ENCODE data around the gene TMEM138. TPM values are rescaled to one million over a fixed set of nuclear protein-coding genes. Genes with fewer than 3 reads are reported as not detected.

The TMEM138 gene
- total RNA-seq, 1 experiment from 2014 or later = 46.3 TPM

- Histone ChIP-seq H3K36me3 (ENCODE audit: control insufficient read depth, insufficient read depth, low read length) (no peaks in the 10 kb centered on the region), H3K4me1 (peaks cover 13% of the 10 kb centered on the region), H3K4me3 (ENCODE audit: low read depth, low read length) (peak within 1 kb of the TSS; percentile 61), H3K27me3 (replicated peaks; ENCODE audit: control insufficient read depth, insufficient read depth, low read length) (no peaks in the 10 kb centered on the region), H3K9me3 (no peaks in the 10 kb centered on the region)
- TF ChIP-seq, protein P1, sequence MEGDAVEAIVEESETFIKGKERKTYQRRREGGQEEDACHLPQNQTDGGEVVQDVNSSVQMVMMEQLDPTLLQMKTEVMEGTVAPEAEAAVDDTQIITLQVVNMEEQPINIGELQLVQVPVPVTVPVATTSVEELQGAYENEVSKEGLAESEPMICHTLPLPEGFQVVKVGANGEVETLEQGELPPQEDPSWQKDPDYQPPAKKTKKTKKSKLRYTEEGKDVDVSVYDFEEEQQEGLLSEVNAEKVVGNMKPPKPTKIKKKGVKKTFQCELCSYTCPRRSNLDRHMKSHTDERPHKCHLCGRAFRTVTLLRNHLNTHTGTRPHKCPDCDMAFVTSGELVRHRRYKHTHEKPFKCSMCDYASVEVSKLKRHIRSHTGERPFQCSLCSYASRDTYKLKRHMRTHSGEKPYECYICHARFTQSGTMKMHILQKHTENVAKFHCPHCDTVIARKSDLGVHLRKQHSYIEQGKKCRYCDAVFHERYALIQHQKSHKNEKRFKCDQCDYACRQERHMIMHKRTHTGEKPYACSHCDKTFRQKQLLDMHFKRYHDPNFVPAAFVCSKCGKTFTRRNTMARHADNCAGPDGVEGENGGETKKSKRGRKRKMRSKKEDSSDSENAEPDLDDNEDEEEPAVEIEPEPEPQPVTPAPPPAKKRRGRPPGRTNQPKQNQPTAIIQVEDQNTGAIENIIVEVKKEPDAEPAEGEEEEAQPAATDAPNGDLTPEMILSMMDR (IDR thresholded peaks at IDR 0.05; ENCODE audit: insufficient read depth in 1 of 2, low read depth in 1 of 2, low read length in 1 of 2, severe bottlenecking in 1 of 2, unreplicated experiment in 1 of 2) = no peak
- peak; percentile 96 to 98 for DNase-seq
- ChIA-PET POLR2A (interaction anchor here (1.0 to 1.9 kb wide), 2 partner anchors 29 to 60 kb away, joined by 3 to 13 read pairs; partner anchors contain the start of genes CYB561A3, TMEM138 and TMEM216), CTCF (interaction anchor here (1.8 to 5.7 kb wide), 2 partner anchors 51 to 60 kb away, joined by 7 to 175 read pairs; partner anchors contain the start of gene TMEM216)
- Mint-ChIP-seq H3K4me1 (ENCODE audit: low read depth, unreplicated experiment) (peaks cover 17% of the 10 kb centered on the region), H3K27ac (ENCODE audit: unreplicated experiment) (peak within 1 kb of the TSS; percentile 98), H3K36me3 (ENCODE audit: insufficient read depth, unreplicated experiment) (peaks cover 48% of the 10 kb centered on the region), H3K4me3 (ENCODE audit: unreplicated experiment) (peak within 1 kb of the TSS; percentile 100), H3K27me3 (ENCODE audit: insufficient read depth, unreplicated experiment) (no peaks in the 10 kb centered on the region), H3K9me3 (ENCODE audit: unreplicated experiment) (no peaks in the 10 kb centered on the region)
- no TSS peak for BruUV-seq (replicated peaks)
- intact Hi-C loops (cut with micrococcal nuclease; ENCODE audit: unreplicated experiment) = loop anchor here (1.0 to 2.0 kb wide), 2 partner anchors 29 to 34 kb away; partner anchors contain the start of gene TMEM138
Measured at GRCh38 chr11:61332797-61333549, 29.2 kb upstream of the TMEM138 start, which contains the start of the genes DDB1 and TKFC. TSS of gene DDB1 (minus strand) at chr11:61333105. CDS start at chr11:61332968, 137 bp downstream. TSS of gene TKFC (plus strand) at chr11:61333228. CDS start at chr11:61334729, 1,501 bp downstream.

DNA sequence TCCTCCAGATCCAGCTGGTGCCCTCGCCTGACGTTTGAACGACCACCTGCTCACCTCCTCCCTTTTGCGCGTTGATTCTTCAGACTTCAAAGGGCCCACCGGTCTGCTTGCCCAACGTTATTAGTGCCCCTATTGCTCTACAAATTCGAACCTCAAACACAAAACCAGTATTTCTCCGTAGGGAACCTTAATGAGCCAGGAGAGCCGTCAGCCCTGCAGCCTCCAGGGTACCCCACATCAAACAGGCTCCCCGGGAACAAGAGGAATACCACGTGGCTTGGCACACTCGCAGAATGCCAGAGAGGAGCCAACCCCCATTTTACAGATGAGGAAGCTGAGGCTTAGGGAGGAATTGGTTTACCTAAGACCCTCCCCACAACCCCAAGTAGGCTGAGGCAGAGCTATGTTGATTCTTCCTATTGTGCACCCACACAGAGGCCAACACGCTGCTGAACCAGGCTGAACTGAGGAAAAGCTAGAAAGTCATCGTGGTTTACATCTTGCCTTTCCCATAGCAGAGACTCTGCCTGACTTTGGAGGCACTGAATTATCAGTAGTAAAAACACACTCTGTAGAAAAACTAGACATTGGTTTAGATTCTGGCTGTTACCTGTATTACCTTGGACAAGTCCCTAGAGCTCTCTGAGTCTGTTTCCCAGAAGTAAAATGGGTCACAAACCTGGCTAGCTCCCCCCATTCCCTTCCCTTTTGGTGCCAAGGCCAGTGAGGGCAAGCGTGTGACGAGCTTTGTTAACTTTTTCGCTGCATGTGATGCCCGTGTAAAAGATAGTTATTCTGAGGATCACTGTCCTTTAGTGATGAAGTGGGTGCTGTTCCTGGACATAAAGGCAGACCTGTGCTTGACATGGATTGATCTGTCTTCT, 28.4 kb upstream of the TMEM138 start:
- H3K9me3 ChIP-seq = no peaks in the 10 kb centered on the region
- H3K4me3 ChIP-seq (ENCODE audit: low read depth, low read length) = peak overlapping the region; percentile 61
- H3K36me3 ChIP-seq (ENCODE audit: control insufficient read depth, insufficient read depth, low read length) = no peaks in the 10 kb centered on the region; the same call in 1 of the 2 replicates
- TF ChIP-seq, protein P1 (IDR thresholded peaks at IDR 0.05; ENCODE audit: insufficient read depth in 1 of 2, low read depth in 1 of 2, low read length in 1 of 2, severe bottlenecking in 1 of 2, unreplicated experiment in 1 of 2) = no peak
- H3K4me1 ChIP-seq = peaks cover 13% of the 10 kb centered on the region
- peak overlapping the region; percentile 100 for H3K4me3 Mint-ChIP-seq (ENCODE audit: unreplicated experiment)
- BruUV-seq (replicated peaks) = TSS peak; percentile 81
- intact Hi-C loops (cut with micrococcal nuclease; ENCODE audit: unreplicated experiment) = loop anchor here (1.0 to 2.0 kb wide), 2 partner anchors 29 to 35 kb away; partner anchors contain the start of gene TMEM138
- H3K9me3 Mint-ChIP-seq (ENCODE audit: unreplicated experiment) = no peaks in the 10 kb centered on the region
- CTCF ChIA-PET = interaction anchor here (1.1 to 5.7 kb wide), 3 partner anchors 40 to 59 kb away, joined by 4 to 175 read pairs (median 7); partner anchors contain the start of gene TMEM216
- POLR2A ChIA-PET = interaction anchor here (0.5 to 1.9 kb wide), 4 partner anchors 28 to 291 kb away, joined by 3 to 13 read pairs (median 3); partner anchors contain the start of genes CYB561A3, TMEM138 and TMEM216
- H3K27me3 Mint-ChIP-seq (ENCODE audit: insufficient read depth, unreplicated experiment) = no peaks in the 10 kb centered on the region
- no peak for DNase-seq
- peaks cover 17% of the 10 kb centered on the region for H3K4me1 Mint-ChIP-seq (ENCODE audit: low read depth, unreplicated experiment)
- no peaks in the 10 kb centered on the region for H3K27me3 ChIP-seq (replicated peaks; ENCODE audit: control insufficient read depth, insufficient read depth, low read length)
- H3K27ac Mint-ChIP-seq (ENCODE audit: unreplicated experiment) = peak overlapping the region; percentile 98
- H3K36me3 Mint-ChIP-seq (ENCODE audit: insufficient read depth, unreplicated experiment) = peaks cover 45% of the 10 kb centered on the region
